Measurements from ENCODE around the gene KRTDAP.

KRTDAP gene

DNA sequence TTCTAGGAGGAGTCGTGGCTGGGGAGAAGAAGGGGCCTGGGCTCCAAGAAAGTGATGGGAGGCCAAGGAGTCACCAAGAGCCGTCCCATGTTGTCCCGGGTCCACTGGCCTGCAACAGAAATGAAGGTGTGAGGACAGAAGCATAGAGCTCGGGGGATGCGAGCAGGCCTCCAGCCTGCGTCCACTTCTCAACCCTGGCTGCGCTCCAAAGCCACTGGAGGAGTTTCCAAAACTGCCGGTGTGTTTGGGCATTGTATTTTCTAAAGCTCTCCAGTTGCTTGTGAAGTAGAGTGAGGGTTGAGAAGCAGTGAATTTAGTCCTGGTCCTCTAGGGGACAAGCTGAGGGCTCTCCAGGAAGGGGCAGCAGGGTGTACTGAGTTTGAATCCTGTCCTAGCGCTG lies 29.2 kb downstream of the KRTDAP start:
- TF ChIP-seq MAX (IDR thresholded peaks at IDR 0.05): no peak
- no peak for TF ChIP-seq ZBTB7A (IDR thresholded peaks at IDR 0.05; ENCODE audit: low read depth)
- no peak for TF ChIP-seq RAD21 (IDR thresholded peaks at IDR 0.05; ENCODE audit: low read depth)
- no peak for TF ChIP-seq FOXM1 (IDR thresholded peaks at IDR 0.05; ENCODE audit: borderline replicate concordance, low read depth)
- no peak for TF ChIP-seq TAF1 (IDR thresholded peaks at IDR 0.05; ENCODE audit: low read depth)
- TF ChIP-seq CREB1 (IDR thresholded peaks at IDR 0.05; ENCODE audit: low read depth): no peak

GRCh38 chr19:35460608-35461007 lies 29.7 kb downstream of the KRTDAP start:
- TF ChIP-seq TCF12 (IDR thresholded peaks at IDR 0.05; ENCODE audit: low read depth) (no peak), FOXM1 (IDR thresholded peaks at IDR 0.05; ENCODE audit: borderline replicate concordance, low read depth) (no peak), CEBPB (IDR thresholded peaks at IDR 0.05) (no peak), USF1 (IDR thresholded peaks at IDR 0.05) (no peak), YY1 (IDR thresholded peaks at IDR 0.05; ENCODE audit: low read depth) (no peak), RAD21 (IDR thresholded peaks at IDR 0.05; ENCODE audit: low read depth) (no peak), MAX (IDR thresholded peaks at IDR 0.05) (no peak), CREB1 (IDR thresholded peaks at IDR 0.05; ENCODE audit: low read depth) (no peak), REST (IDR thresholded peaks at IDR 0.05; ENCODE audit: low read depth) (no peak), EGR1 (IDR thresholded peaks at IDR 0.05) (no peak), TEAD4 (IDR thresholded peaks at IDR 0.05) (no peak), TAF1 (IDR thresholded peaks at IDR 0.05; ENCODE audit: low read depth) (no peak), NFIC (IDR thresholded peaks at IDR 0.05) (no peak), ZBTB7A (IDR thresholded peaks at IDR 0.05; ENCODE audit: low read depth) (no peak)

- TF ChIP-seq EP300 (IDR thresholded peaks at IDR 0.05; ENCODE audit: borderline replicate concordance) (no peak), CEBPB (IDR thresholded peaks at IDR 0.05) (no peak), MAX (IDR thresholded peaks at IDR 0.05) (no peak), RAD21 (IDR thresholded peaks at IDR 0.05; ENCODE audit: low read depth) (no peak)
Observed at GRCh38 chr19:35459414-35460082, 30.7 kb downstream of the KRTDAP start.

DNA sequence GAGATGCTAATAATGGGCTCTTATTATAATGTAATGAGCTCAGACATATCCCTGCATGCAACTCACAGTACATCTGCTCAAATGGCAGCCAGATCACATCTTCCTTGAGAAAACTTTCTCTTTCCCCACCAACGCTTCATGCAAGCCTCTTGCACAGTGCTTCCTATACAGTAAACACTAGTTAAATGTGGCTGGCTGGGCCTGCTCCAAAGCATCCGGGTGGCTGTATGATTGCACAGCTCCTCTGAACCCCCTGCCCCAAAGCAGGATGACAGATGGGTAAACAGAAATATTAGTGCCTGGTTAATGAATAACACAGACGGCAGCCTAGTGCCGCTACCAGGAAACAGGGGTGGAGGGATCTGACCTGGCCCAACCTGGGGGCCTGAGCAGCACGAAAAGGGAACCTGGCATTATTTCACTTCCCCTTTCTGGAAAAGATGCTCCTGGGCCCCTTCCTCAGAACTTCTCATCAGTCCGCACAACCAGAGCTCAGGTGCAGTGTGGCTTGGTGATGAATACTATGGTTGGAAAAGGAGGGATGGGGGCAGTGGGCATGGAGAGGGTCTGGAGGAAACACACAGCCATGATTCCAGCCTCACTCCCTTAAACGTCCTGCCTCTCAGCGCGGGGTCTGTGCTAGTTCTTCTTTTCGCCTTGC lies 31.4 kb downstream of the KRTDAP start:
- no peak for TF ChIP-seq CREB1 (IDR thresholded peaks at IDR 0.05; ENCODE audit: low read depth)

DNA sequence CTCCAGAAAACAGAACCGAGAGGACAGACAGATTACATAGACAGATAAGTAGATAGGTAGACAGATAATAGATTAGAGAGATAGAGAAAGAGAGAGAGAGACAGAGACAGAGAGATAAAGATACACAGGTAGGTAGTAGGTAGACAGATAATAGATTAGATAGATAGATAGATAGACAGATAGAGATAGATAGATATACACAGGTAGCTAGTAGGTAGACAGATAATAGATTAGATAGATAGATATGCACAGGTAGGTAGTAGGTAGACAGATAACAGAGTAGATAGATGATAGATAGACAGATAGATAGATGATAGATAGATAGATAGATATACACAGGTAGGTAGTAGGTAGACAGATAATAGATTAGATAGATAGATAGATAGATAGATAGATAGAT lies 32.1 kb downstream of the KRTDAP start:
- TF ChIP-seq RAD21 (IDR thresholded peaks at IDR 0.05; ENCODE audit: low read depth) (no peak), REST (IDR thresholded peaks at IDR 0.05; ENCODE audit: low read depth) (no peak), NFIC (IDR thresholded peaks at IDR 0.05) (no peak), TCF12 (IDR thresholded peaks at IDR 0.05; ENCODE audit: low read depth) (no peak), FOXM1 (IDR thresholded peaks at IDR 0.05; ENCODE audit: borderline replicate concordance, low read depth) (no peak), USF1 (IDR thresholded peaks at IDR 0.05) (no peak), TAF1 (IDR thresholded peaks at IDR 0.05; ENCODE audit: low read depth) (no peak), YY1 (IDR thresholded peaks at IDR 0.05; ENCODE audit: low read depth) (no peak), EP300 (IDR thresholded peaks at IDR 0.05; ENCODE audit: borderline replicate concordance) (no peak), CEBPB (IDR thresholded peaks at IDR 0.05) (no peak), ZBTB7A (IDR thresholded peaks at IDR 0.05; ENCODE audit: low read depth) (no peak), EGR1 (IDR thresholded peaks at IDR 0.05) (no peak)

DNA sequence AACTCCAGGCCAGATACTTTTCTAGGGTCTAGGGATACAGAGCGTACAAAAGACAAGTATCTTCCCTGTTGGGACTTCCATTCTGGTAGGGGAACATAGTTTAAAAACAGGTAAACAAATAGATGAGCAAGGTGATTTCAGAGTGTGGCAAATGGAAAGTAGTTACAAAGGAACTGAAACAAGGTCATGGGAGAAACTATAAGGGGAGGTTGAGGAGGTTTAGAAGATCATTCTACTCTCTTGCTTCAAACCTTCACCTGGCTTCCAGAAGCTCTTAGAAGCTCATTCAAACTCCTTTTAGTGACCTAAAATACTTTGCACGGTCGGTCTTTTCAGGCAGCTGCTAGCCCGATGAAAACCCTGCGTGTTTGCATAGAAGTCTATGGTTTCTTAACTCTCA lies 33.1 kb downstream of the KRTDAP start:
- no peak for TF ChIP-seq NFIC (IDR thresholded peaks at IDR 0.05)
- TF ChIP-seq TEAD4 (IDR thresholded peaks at IDR 0.05): no peak
- no peak for TF ChIP-seq EGR1 (IDR thresholded peaks at IDR 0.05)
- no peak for TF ChIP-seq YY1 (IDR thresholded peaks at IDR 0.05; ENCODE audit: low read depth)
- no peak for TF ChIP-seq TCF12 (IDR thresholded peaks at IDR 0.05; ENCODE audit: low read depth)
